DOHH2 (cell line): Measurements from ENCODE around the gene CRPPA.

Experiments used
- H3F3A ChIP-seq: fragments of 200-600 bp; sonication (generic), shearing (Covaris generic); 2 replicates; pipeline ENCODE4 v1.6.0; 2016; ENCODE audit warnings: antibody characterized with exemption, mild to moderate bottlenecking; ENCODE audit not compliant: control insufficient read depth, insufficient read depth
- H3K27ac ChIP-seq: fragments of 200-600 bp; sonication (generic); 2 replicates; pipeline ENCODE4 v1.5.1; 2014; ENCODE audit warnings: low read depth, mild to moderate bottlenecking, low read length, moderate library complexity
- H3K27me3 ChIP-seq: fragments of 200-600 bp; sonication (generic); 2 replicates; pipeline ENCODE4 v1.6.1; 2014; ENCODE audit warnings: mild to moderate bottlenecking, low read length, mixed read lengths; ENCODE audit not compliant: control insufficient read depth
- H3K36me3 ChIP-seq: fragments of 200-600 bp; sonication (generic); 2 replicates; pipeline ENCODE4 v1.6.1; 2014; ENCODE audit warnings: mild to moderate bottlenecking, low read length, moderate library complexity, mixed read lengths; ENCODE audit not compliant: control insufficient read depth
- H3K4me1 ChIP-seq: fragments of 200-600 bp; sonication (generic); 2 replicates; pipeline ENCODE4 v1.6.1; 2014; ENCODE audit warnings: mild to moderate bottlenecking, low read length, mixed read lengths; ENCODE audit not compliant: control insufficient read depth
- H3K4me2 ChIP-seq: fragments of 200-600 bp; sonication (generic); 2 replicates; pipeline ENCODE4 v1.6.0; 2014; ENCODE audit warnings: mild to moderate bottlenecking, low read length, moderate library complexity
- H3K4me3 ChIP-seq: fragments of 200-600 bp; sonication (generic); 2 replicates; pipeline ENCODE4 v1.5.1; 2014; ENCODE audit warnings: mild to moderate bottlenecking, low read length, mixed read lengths
- H3K79me2 ChIP-seq: fragments of 200-600 bp; sonication (generic); 2 replicates; pipeline ENCODE4 v1.6.1; 2014; ENCODE audit warnings: mild to moderate bottlenecking, low read length, mixed read lengths; ENCODE audit not compliant: control insufficient read depth
- H3K9me2 ChIP-seq: fragments of 200-600 bp; sonication (generic); replicated peaks from 2 replicates; pipeline ENCODE4 v1.6.1; 2014; ENCODE audit warnings: mild to moderate bottlenecking, low read length, mixed read lengths; ENCODE audit not compliant: control insufficient read depth
- H3K9me3 ChIP-seq: fragments of 200-600 bp; sonication (generic); 2 replicates; pipeline ENCODE4 v1.6.1; 2014; ENCODE audit warnings: antibody characterized with exemption, low read length, mixed read lengths; ENCODE audit not compliant: control insufficient read depth, insufficient read depth
- H4K20me1 ChIP-seq: fragments of 200-600 bp; sonication (generic); 2 replicates; pipeline ENCODE4 v1.6.0; 2014; ENCODE audit warnings: low read depth, mild to moderate bottlenecking, antibody characterized with exemption, low read length, moderate library complexity; ENCODE audit not compliant: control insufficient read depth, insufficient read depth
- EZH2phosphoT487 ChIP-seq: fragments of 200-600 bp; sonication (generic); IDR thresholded peaks from 2 replicates; pipeline ENCODE4 v1.6.1; 2017; ENCODE audit warnings: borderline replicate concordance, mild to moderate bottlenecking, antibody characterized with exemption, low read length, moderate library complexity, mixed read lengths
- TF ChIP-seq, protein P1 (sequence below): fragments of 200-600 bp; sonication (generic); IDR thresholded peaks from one replicate; pipeline ENCODE4 v1.5.1; 2014; ENCODE audit warnings: antibody characterized with exemption, mild to moderate bottlenecking, low read depth, low read length; ENCODE audit not compliant: poor library complexity, severe bottlenecking

The CRPPA gene

DNA sequence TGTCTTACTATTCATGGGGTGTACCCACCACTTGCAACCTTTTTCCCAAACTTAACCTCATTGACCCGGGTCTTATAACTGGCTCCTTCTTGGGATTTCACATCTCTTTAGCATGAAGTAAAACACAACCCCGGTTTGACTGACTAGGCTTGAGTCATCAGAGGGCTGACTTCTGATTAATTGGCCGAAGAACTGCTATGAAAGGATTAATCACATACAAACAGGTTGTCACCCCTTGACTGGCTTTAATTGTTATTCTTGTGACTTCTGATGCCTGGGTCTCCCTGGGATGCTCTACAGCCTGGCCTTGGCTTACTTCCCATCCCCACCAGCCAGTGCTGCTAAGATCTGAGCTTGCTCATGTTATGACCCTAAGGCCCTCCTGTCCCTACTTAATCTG is 8.8 kb upstream of the CRPPA start:
- Histone ChIP-seq H3K4me3 (no peak overlapping the region), H3K9me2 (no peaks in the 10 kb centered on the region), H3K27me3 (peaks cover 12% of the 10 kb centered on the region; the same call in 1 of the 2 replicates), H4K20me1 (no peaks in the 10 kb centered on the region), H3K79me2 (no peaks in the 10 kb centered on the region), H3K9me3 (no peaks in the 10 kb centered on the region), H3K4me1 (no peaks in the 10 kb centered on the region), H3K36me3 (no peaks in the 10 kb centered on the region), H3K27ac (no peak overlapping the region), H3K4me2 (no peak overlapping the region), H3F3A (no peaks in the 10 kb centered on the region)
- TF ChIP-seq, protein P1, sequence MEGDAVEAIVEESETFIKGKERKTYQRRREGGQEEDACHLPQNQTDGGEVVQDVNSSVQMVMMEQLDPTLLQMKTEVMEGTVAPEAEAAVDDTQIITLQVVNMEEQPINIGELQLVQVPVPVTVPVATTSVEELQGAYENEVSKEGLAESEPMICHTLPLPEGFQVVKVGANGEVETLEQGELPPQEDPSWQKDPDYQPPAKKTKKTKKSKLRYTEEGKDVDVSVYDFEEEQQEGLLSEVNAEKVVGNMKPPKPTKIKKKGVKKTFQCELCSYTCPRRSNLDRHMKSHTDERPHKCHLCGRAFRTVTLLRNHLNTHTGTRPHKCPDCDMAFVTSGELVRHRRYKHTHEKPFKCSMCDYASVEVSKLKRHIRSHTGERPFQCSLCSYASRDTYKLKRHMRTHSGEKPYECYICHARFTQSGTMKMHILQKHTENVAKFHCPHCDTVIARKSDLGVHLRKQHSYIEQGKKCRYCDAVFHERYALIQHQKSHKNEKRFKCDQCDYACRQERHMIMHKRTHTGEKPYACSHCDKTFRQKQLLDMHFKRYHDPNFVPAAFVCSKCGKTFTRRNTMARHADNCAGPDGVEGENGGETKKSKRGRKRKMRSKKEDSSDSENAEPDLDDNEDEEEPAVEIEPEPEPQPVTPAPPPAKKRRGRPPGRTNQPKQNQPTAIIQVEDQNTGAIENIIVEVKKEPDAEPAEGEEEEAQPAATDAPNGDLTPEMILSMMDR: no peak
- TF ChIP-seq EZH2phosphoT487: no peak

DNA sequence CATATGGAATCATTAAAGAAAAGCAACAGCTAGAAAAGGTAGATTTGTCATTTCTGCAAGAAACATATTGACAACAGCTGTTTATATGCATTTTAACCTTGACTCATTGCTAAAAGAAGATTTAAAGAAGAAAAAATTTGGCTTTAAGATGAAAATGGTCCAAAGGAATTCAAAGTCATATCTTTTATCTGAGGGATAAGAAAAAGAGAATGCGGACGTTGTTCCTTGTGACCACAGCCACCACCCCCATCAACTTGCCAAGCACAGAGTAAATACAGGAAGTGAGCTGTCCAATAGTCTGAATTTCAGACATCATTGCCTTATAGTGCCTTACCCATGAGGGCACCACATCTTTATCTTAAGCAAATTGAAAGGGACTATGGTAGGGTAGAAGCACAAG is 7.3 kb upstream of the CRPPA start:
- Histone ChIP-seq H3K4me3 (no peak overlapping the region), H3K27me3 (peaks cover 12% of the 10 kb centered on the region; the same call in 1 of the 2 replicates), H3K27ac (no peak overlapping the region), H3F3A (no peaks in the 10 kb centered on the region), H3K79me2 (no peaks in the 10 kb centered on the region), H4K20me1 (no peaks in the 10 kb centered on the region), H3K9me2 (no peaks in the 10 kb centered on the region), H3K4me2 (no peak overlapping the region), H3K9me3 (no peaks in the 10 kb centered on the region), H3K4me1 (no peaks in the 10 kb centered on the region), H3K36me3 (no peaks in the 10 kb centered on the region)
- TF ChIP-seq, protein P1: no peak
- no peak for TF ChIP-seq EZH2phosphoT487

DNA sequence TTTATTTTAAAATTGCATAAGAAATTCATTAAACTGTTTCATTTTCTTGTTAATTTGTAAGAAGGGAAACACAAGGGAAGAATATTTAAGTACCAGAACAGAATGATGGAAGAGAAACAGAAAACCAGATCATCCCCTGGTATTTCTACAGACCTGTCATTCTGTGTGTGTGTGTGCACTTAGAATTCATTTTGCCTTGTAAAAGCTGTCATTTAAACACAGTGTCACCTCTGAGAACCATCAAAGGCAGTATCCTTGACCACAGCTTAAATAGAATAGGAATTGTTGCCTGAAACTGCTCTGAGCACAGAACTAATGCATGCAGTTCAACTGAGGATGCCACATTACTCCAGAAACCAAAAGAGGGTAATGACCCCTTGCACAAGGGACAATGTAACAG is 6.8 kb upstream of the CRPPA start:
- Histone ChIP-seq H3K36me3 (no peaks in the 10 kb centered on the region), H3K9me3 (no peaks in the 10 kb centered on the region), H3K4me1 (no peaks in the 10 kb centered on the region), H3K9me2 (no peaks in the 10 kb centered on the region), H4K20me1 (no peaks in the 10 kb centered on the region), H3K4me2 (no peak overlapping the region), H3K27ac (no peak overlapping the region), H3K4me3 (no peak overlapping the region), H3F3A (no peaks in the 10 kb centered on the region), H3K27me3 (peaks cover 12% of the 10 kb centered on the region; the same call in 1 of the 2 replicates), H3K79me2 (no peaks in the 10 kb centered on the region)
- TF ChIP-seq, protein P1: no peak
- TF ChIP-seq EZH2phosphoT487: no peak
